HFF-Myc (cell line): ENCODE data around the gene NECTIN3.

Source experiments
- DNase-seq: peaks from one replicate; pipeline ENCODE4 v3.0.0-alpha.2; 2011; ENCODE audit warnings: low read depth; ENCODE audit errors: extremely low read depth
- H3K4me3 ChIP-seq: replicated peaks from 2 replicates; pipeline ENCODE4 v1.5.1; 2011; ENCODE audit warnings: low read depth, mild to moderate bottlenecking, control low read depth, low read length
- CTCF ChIP-seq: IDR thresholded peaks from 2 replicates; pipeline ENCODE4 v1.5.1; 2012; ENCODE audit warnings: mild to moderate bottlenecking, low read depth, low read length, control low read depth; ENCODE audit errors: missing control alignments

NECTIN3 gene

GRCh38 chr3:111080413-111080812 lies 8.8 kb downstream of the NECTIN3 start:
- DNase-seq: no peak
- TF ChIP-seq CTCF: peak; percentile 34
- no peak overlapping the region for H3K4me3 ChIP-seq

GRCh38 chr3:111081008-111081545 lies 9.5 kb downstream of the NECTIN3 start:
- no peak overlapping the region for H3K4me3 ChIP-seq
- TF ChIP-seq CTCF: no peak
- no peak for DNase-seq

GRCh38 chr3:111084911-111085310 lies 13.3 kb downstream of the NECTIN3 start:
- no peak for DNase-seq
- H3K4me3 ChIP-seq: no peak overlapping the region
- TF ChIP-seq CTCF: no peak

- no peak overlapping the region for H3K4me3 ChIP-seq
- no peak for TF ChIP-seq CTCF
Measured at GRCh38 chr3:111087924-111088469, 16.4 kb downstream of the NECTIN3 start.

GRCh38 chr3:111096487-111097209 lies 25.0 kb downstream of the NECTIN3 start:
- DNase-seq: no peak
- no peak for TF ChIP-seq CTCF

More at GRCh38 chr3:111087924-111088469, 16.4 kb downstream of the NECTIN3 start:
- no peak for DNase-seq

GRCh38 chr3:111103807-111104206 lies 32.2 kb downstream of the NECTIN3 start:
- no peak overlapping the region for H3K4me3 ChIP-seq
- no peak for TF ChIP-seq CTCF
- no peak for DNase-seq

More at GRCh38 chr3:111096487-111097209, 25.0 kb downstream of the NECTIN3 start:
- no peak overlapping the region for H3K4me3 ChIP-seq
